Trophoblast cell (in vitro differentiated cells and primary cell): ENCODE results near the gene SPON2.
A peak's percentile ranks its signal among the peaks of the same experiment; 100 is the strongest.

Source experiments
- DNase-seq, 2 donors: peaks; one replicate each; pipeline ENCODE4 v3.0.0-alpha.2; 2016
- H2AFZ ChIP-seq: 2 replicates; pipeline ENCODE4 v1.6.1; 2013; ENCODE audit warnings: low read length, moderate library complexity, mild to moderate bottlenecking; ENCODE audit not compliant: insufficient read depth, poor library complexity
- H2AK5ac ChIP-seq: 2 replicates; pipeline ENCODE4 v1.6.1; 2013; ENCODE audit warnings: mild to moderate bottlenecking, low read length
- H2BK120ac ChIP-seq: 2 replicates; pipeline ENCODE4 v1.6.1; 2013; ENCODE audit warnings: low read length, mild to moderate bottlenecking, moderate library complexity; ENCODE audit not compliant: insufficient read depth, poor library complexity
- H2BK12ac ChIP-seq: 2 replicates; pipeline ENCODE4 v1.6.1; 2013; ENCODE audit warnings: mild to moderate bottlenecking, low read length, moderate library complexity
- H2BK5ac ChIP-seq: 2 replicates; pipeline ENCODE4 v1.6.1; 2013; ENCODE audit warnings: low read length, low read depth, moderate library complexity, mild to moderate bottlenecking; ENCODE audit not compliant: poor library complexity
- H3K14ac ChIP-seq: 2 replicates; pipeline ENCODE4 v1.6.1; 2013; ENCODE audit warnings: mild to moderate bottlenecking, low read length
- H3K18ac ChIP-seq: 2 replicates; pipeline ENCODE4 v1.6.1; 2013; ENCODE audit warnings: mild to moderate bottlenecking, low read length
- H3K23ac ChIP-seq: 2 replicates; pipeline ENCODE4 v1.6.1; 2013; ENCODE audit warnings: low read length
- H3K27ac ChIP-seq: 2 replicates; pipeline ENCODE4 v1.5.1; 2013; ENCODE audit warnings: low read depth, mild to moderate bottlenecking, inconsistent platforms, low read length, moderate library complexity
- H3K27me3 ChIP-seq: 2 replicates; pipeline ENCODE4 v1.6.1; 2013; ENCODE audit warnings: inconsistent platforms, mild to moderate bottlenecking, low read length, moderate library complexity; ENCODE audit not compliant: insufficient read depth
- H3K36me3 ChIP-seq, 2 experiments: 1 replicate in 1 of 2; 2 replicates in 1 of 2; pipeline ENCODE4 v1.6.1; 2013; ENCODE audit warnings: low read length in 2 of 2, mild to moderate bottlenecking in 2 of 2, moderate library complexity in 1 of 2; ENCODE audit not compliant: insufficient read depth in 2 of 2, control insufficient read depth in 1 of 2
- H3K4ac ChIP-seq: 2 replicates; pipeline ENCODE4 v1.6.1; 2013; ENCODE audit warnings: low read depth, mild to moderate bottlenecking, low read length, moderate library complexity
- H3K4me1 ChIP-seq, 2 experiments: 1 replicate in 1 of 2; 2 replicates in 1 of 2; pipeline ENCODE4 v1.6.1; 2013; ENCODE audit warnings: low read length in 2 of 2, mild to moderate bottlenecking in 2 of 2, moderate library complexity in 1 of 2; ENCODE audit not compliant: insufficient read depth in 2 of 2, control insufficient read depth in 1 of 2
- H3K4me2 ChIP-seq: 2 replicates; pipeline ENCODE4 v1.6.1; 2013; ENCODE audit warnings: inconsistent platforms, mild to moderate bottlenecking, low read length, moderate library complexity
- H3K4me3 ChIP-seq: 2 replicates; pipeline ENCODE4 v1.5.1; 2013; ENCODE audit warnings: mild to moderate bottlenecking, low read depth, low read length, inconsistent platforms
- H3K79me1 ChIP-seq: one replicate; pipeline ENCODE4 v1.6.1; 2013; ENCODE audit warnings: low read length
- H3K79me2 ChIP-seq: 2 replicates; pipeline ENCODE4 v1.6.1; 2013; ENCODE audit warnings: low read length, mild to moderate bottlenecking; ENCODE audit not compliant: control insufficient read depth, insufficient read depth, poor library complexity
- H3K9ac ChIP-seq: 2 replicates; pipeline ENCODE4 v1.6.1; 2013; ENCODE audit warnings: mild to moderate bottlenecking, low read length
- H3K9me3 ChIP-seq: 2 replicates; pipeline ENCODE4 v1.6.1; 2013; ENCODE audit warnings: low read depth, mild to moderate bottlenecking, control low read depth, inconsistent platforms, low read length; ENCODE audit not compliant: insufficient read depth
- H4K12ac ChIP-seq: 2 replicates; pipeline ENCODE4 v1.6.1; 2013; ENCODE audit warnings: low read depth, mild to moderate bottlenecking, low read length, moderate library complexity
- H4K8ac ChIP-seq: 2 replicates; pipeline ENCODE4 v1.6.1; 2013; ENCODE audit warnings: low read depth, mild to moderate bottlenecking, low read length, moderate library complexity
- H4K91ac ChIP-seq: one replicate; pipeline ENCODE4 v1.6.1; 2013; ENCODE audit warnings: low read depth, mild to moderate bottlenecking, low read length, moderate library complexity
- WGBS: extraction: QIAGEN DNeasy Blood & Tissue Kit; methylation state at CpG from one replicate; pipeline ENCODE4 v1.1.7; 2013; ENCODE audit warnings: missing lambda C conversion rate; ENCODE audit not compliant: insufficient read length, insufficient coverage; ENCODE audit errors: extremely low coverage; 5-methylcytosine and 5-hydroxymethylcytosine counted together

Gene SPON2

GRCh38 chr4:1212546-1213335, 40.4 kb upstream of the SPON2 start:
- WGBS = no CpG with 5 or more reads among the region's 20 CpGs
- no peaks in the 10 kb centered on the region for H3K27me3 ChIP-seq

GRCh38 chr4:1211891-1212545, 39.6 kb upstream of the SPON2 start:
- no peak for DNase-seq
- Histone ChIP-seq H3K79me1 (peaks cover 18% of the 10 kb centered on the region), H3K14ac (no peak overlapping the region), H3K27me3 (no peaks in the 10 kb centered on the region), H3K79me2 (peaks cover 2% of the 10 kb centered on the region), H3K9me3 (no peaks in the 10 kb centered on the region), H2AFZ (no peak overlapping the region), H2BK12ac (no peak overlapping the region), H3K18ac (no peak overlapping the region), H3K4me2 (no peak overlapping the region), H3K4me1 (peaks cover 23 to 26% of the 10 kb centered on the region in 2 experiments), H3K9ac (no peak overlapping the region), H3K4me3 (no peak overlapping the region), H2BK5ac (no peak overlapping the region), H3K27ac (no peak overlapping the region), H4K12ac (no peak overlapping the region), H3K23ac (no peak overlapping the region), H2AK5ac (no peak overlapping the region), H4K8ac (no peak overlapping the region), H4K91ac (no peak overlapping the region), H3K36me3 (peaks cover 64 to 68% of the 10 kb centered on the region in 2 experiments), H2BK120ac (no peak overlapping the region), H3K4ac (no peak overlapping the region)
- WGBS = no CpG with 5 or more reads among the region's 34 CpGs

More at GRCh38 chr4:1212546-1213335, 40.4 kb upstream of the SPON2 start:
- H2BK12ac ChIP-seq = no peak overlapping the region
- no peak for DNase-seq
- peaks cover 23 to 26% of the 10 kb centered on the region in 2 experiments for H3K4me1 ChIP-seq
- no peak overlapping the region for H4K91ac ChIP-seq
- H3K9ac ChIP-seq = no peak overlapping the region
- no peak overlapping the region for H3K4ac ChIP-seq
- no peak overlapping the region for H2BK5ac ChIP-seq
- H2BK120ac ChIP-seq = no peak overlapping the region
- no peak overlapping the region for H4K8ac ChIP-seq
- H3K9me3 ChIP-seq = no peaks in the 10 kb centered on the region
- no peak overlapping the region for H2AK5ac ChIP-seq
- no peak overlapping the region for H3K14ac ChIP-seq
- H2AFZ ChIP-seq = no peak overlapping the region
- no peak overlapping the region for H4K12ac ChIP-seq
- H3K4me2 ChIP-seq = no peak overlapping the region
- no peak overlapping the region for H3K27ac ChIP-seq
- H3K23ac ChIP-seq = no peak overlapping the region
- H3K4me3 ChIP-seq = no peak overlapping the region
- peaks cover 70 to 74% of the 10 kb centered on the region in 2 experiments for H3K36me3 ChIP-seq
- no peak overlapping the region for H3K18ac ChIP-seq
- H3K79me1 ChIP-seq = peaks cover 18% of the 10 kb centered on the region
- H3K79me2 ChIP-seq = peaks cover 2% of the 10 kb centered on the region

DNA sequence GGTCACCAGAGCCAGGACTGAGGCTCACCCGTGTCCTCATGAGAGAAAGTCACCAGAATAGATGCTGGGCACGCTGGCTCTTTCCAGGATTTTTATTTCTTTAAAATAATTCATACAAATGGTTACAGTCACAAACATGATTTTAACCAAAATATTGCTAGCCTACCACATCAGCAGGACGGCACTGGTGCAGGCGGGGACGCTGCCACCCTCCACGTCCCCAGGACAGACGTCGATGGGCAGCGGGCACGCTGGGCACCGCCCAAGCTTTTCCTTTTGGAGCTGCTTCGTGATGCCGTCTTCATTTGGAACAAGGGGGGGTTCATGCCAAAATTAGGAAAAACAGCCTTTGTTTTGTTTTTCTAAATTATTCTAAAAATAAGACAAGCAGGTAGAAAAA, 39.0 kb upstream of the SPON2 start:
- H3K23ac ChIP-seq = no peak overlapping the region
- peaks cover 58 to 61% of the 10 kb centered on the region in 2 experiments for H3K36me3 ChIP-seq
- H3K4me3 ChIP-seq = no peak overlapping the region
- no peak overlapping the region for H4K12ac ChIP-seq
- peaks cover 2% of the 10 kb centered on the region for H3K79me2 ChIP-seq
- H3K27me3 ChIP-seq = no peaks in the 10 kb centered on the region
- H3K9ac ChIP-seq = no peak overlapping the region
- no peak overlapping the region for H4K8ac ChIP-seq
- no peak overlapping the region for H2AK5ac ChIP-seq
- no peak overlapping the region for H2BK120ac ChIP-seq
- H2AFZ ChIP-seq = no peak overlapping the region
- no CpG with 5 or more reads among the region's 13 CpGs for WGBS
- H2BK5ac ChIP-seq = no peak overlapping the region
- H3K18ac ChIP-seq = no peak overlapping the region
- H3K14ac ChIP-seq = no peak overlapping the region
- no peak overlapping the region for H3K4me2 ChIP-seq
- peaks cover 18% of the 10 kb centered on the region for H3K79me1 ChIP-seq
- DNase-seq = no peak
- no peak overlapping the region for H3K4ac ChIP-seq
- H4K91ac ChIP-seq = no peak overlapping the region
- no peak overlapping the region for H3K27ac ChIP-seq
- no peaks in the 10 kb centered on the region for H3K9me3 ChIP-seq
- H3K4me1 ChIP-seq = peaks cover 23 to 26% of the 10 kb centered on the region in 2 experiments
- H2BK12ac ChIP-seq = no peak overlapping the region

DNA sequence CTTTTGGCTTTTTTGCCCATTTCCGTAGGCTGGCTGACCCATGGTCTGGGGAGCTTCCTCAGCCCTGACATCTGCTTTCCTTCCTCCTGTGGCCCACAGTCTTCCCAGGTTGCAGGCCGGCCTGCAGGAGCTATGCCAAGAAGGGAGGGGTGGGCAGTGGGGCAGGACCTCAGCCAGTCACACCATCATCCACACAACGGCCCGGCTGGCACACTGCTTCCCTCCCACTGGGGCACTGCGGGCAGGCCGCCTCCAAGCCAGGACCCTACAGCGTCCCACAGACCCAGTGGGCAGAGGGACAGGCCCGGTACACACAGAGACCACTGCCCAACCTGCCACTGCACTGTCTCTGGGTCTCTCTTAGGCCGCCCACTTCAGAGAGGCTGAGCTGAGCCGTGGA, 38.6 kb upstream of the SPON2 start:
- Histone ChIP-seq H3K27ac (no peak overlapping the region), H3K4me2 (no peak overlapping the region), H3K4me3 (no peak overlapping the region), H3K14ac (no peak overlapping the region), H2BK120ac (no peak overlapping the region), H3K79me2 (peaks cover 2% of the 10 kb centered on the region), H3K23ac (no peak overlapping the region), H3K79me1 (peaks cover 18% of the 10 kb centered on the region), H3K27me3 (no peaks in the 10 kb centered on the region), H3K36me3 (peaks cover 54 to 57% of the 10 kb centered on the region in 2 experiments), H3K9me3 (no peaks in the 10 kb centered on the region), H2AK5ac (no peak overlapping the region), H4K12ac (no peak overlapping the region), H4K91ac (peak overlapping the region; percentile 75), H2BK12ac (no peak overlapping the region), H4K8ac (no peak overlapping the region), H3K4me1 (peaks cover 23 to 26% of the 10 kb centered on the region in 2 experiments), H3K9ac (no peak overlapping the region), H3K4ac (no peak overlapping the region), H2BK5ac (no peak overlapping the region), H2AFZ (no peak overlapping the region), H3K18ac (no peak overlapping the region)
- no CpG with 5 or more reads among the region's 10 CpGs for WGBS
- DNase-seq = no peak
